Dendritic cell treated with granulocyte-macrophage colony-stimulating factor and Interleukin-4, amounts not matched to agents 40 ng/mL and 50 ng/mL, for 4 days (primary cell): ENCODE data around the gene MBNL2.
A peak's percentile ranks its signal among the peaks of the same experiment; 100 is the strongest.

Experiments used
- H3K27ac Mint-ChIP-seq: one replicate; pipeline ENCODE4 v1.8.0; 2022; ENCODE audit warnings: mild to moderate bottlenecking, mixed read lengths
- H3K27me3 Mint-ChIP-seq: one replicate; pipeline ENCODE4 v1.8.0; 2022; ENCODE audit warnings: mild to moderate bottlenecking, mixed read lengths
- H3K36me3 Mint-ChIP-seq: one replicate; pipeline ENCODE4 v1.8.0; 2022; ENCODE audit warnings: low read depth, mixed read lengths
- H3K4me1 Mint-ChIP-seq: one replicate; pipeline ENCODE4 v1.8.0; 2022; ENCODE audit warnings: low read depth, mixed read lengths
- H3K4me3 Mint-ChIP-seq: one replicate; pipeline ENCODE4 v1.8.0; 2022; ENCODE audit warnings: mild to moderate bottlenecking, moderate library complexity, mixed read lengths
- H3K9me3 Mint-ChIP-seq: one replicate; pipeline ENCODE4 v1.8.0; 2022; ENCODE audit warnings: mixed read lengths
- intact Hi-C: fragments of 100-400 bp; cut with micrococcal nuclease; formaldehyde crosslinking; loops from one replicate; pipeline ENCODE4 v1.15.0; 2022

Gene MBNL2

GRCh38 chr13:97435323-97435722 is 213.2 kb downstream of the MBNL2 start:
- Mint-ChIP-seq H3K4me1 (peaks cover 34% of the 10 kb centered on the region), H3K36me3 (peaks cover 33% of the 10 kb centered on the region), H3K4me3 (peak overlapping the region; percentile 88), H3K27me3 (no peaks in the 10 kb centered on the region), H3K27ac (peak overlapping the region; percentile 96), H3K9me3 (no peaks in the 10 kb centered on the region)
- intact Hi-C loops, result loop anchor here (10.0 kb wide), 1 partner anchor 369 kb away; no protein-coding TSS in a partner anchor

- H3K36me3 Mint-ChIP-seq, result peaks cover 33% of the 10 kb centered on the region
- no peaks in the 10 kb centered on the region for H3K27me3 Mint-ChIP-seq
- intact Hi-C loops, result loop anchor here (10.0 kb wide), 1 partner anchor 369 kb away; no protein-coding TSS in a partner anchor
- H3K4me3 Mint-ChIP-seq, result peak overlapping the region; percentile 88
- H3K4me1 Mint-ChIP-seq, result peaks cover 32% of the 10 kb centered on the region
- peak overlapping the region; percentile 96 for H3K27ac Mint-ChIP-seq
- no peaks in the 10 kb centered on the region for H3K9me3 Mint-ChIP-seq
Measured at GRCh38 chr13:97435794-97436193, 213.7 kb downstream of the MBNL2 start.

- no peak overlapping the region for H3K4me3 Mint-ChIP-seq
- H3K27ac Mint-ChIP-seq, result no peak overlapping the region
- no peaks in the 10 kb centered on the region for H3K9me3 Mint-ChIP-seq
- no peaks in the 10 kb centered on the region for H3K27me3 Mint-ChIP-seq
- H3K36me3 Mint-ChIP-seq, result peaks cover 33% of the 10 kb centered on the region
- peaks cover 22% of the 10 kb centered on the region for H3K4me1 Mint-ChIP-seq
- intact Hi-C loops, result loop anchor here (10.0 kb wide), 1 partner anchor 368 kb away; no protein-coding TSS in a partner anchor
Measured at GRCh38 chr13:97436845-97437244, 214.7 kb downstream of the MBNL2 start.

- Mint-ChIP-seq H3K27me3 (no peaks in the 10 kb centered on the region), H3K27ac (no peak overlapping the region), H3K9me3 (no peaks in the 10 kb centered on the region), H3K4me3 (no peak overlapping the region), H3K4me1 (peaks cover 15% of the 10 kb centered on the region), H3K36me3 (peaks cover 34% of the 10 kb centered on the region)
- intact Hi-C loops, result loop anchor here (10.0 kb wide), 1 partner anchor 367 kb away; no protein-coding TSS in a partner anchor
Measured at GRCh38 chr13:97437729-97438128, 215.6 kb downstream of the MBNL2 start.

DNA sequence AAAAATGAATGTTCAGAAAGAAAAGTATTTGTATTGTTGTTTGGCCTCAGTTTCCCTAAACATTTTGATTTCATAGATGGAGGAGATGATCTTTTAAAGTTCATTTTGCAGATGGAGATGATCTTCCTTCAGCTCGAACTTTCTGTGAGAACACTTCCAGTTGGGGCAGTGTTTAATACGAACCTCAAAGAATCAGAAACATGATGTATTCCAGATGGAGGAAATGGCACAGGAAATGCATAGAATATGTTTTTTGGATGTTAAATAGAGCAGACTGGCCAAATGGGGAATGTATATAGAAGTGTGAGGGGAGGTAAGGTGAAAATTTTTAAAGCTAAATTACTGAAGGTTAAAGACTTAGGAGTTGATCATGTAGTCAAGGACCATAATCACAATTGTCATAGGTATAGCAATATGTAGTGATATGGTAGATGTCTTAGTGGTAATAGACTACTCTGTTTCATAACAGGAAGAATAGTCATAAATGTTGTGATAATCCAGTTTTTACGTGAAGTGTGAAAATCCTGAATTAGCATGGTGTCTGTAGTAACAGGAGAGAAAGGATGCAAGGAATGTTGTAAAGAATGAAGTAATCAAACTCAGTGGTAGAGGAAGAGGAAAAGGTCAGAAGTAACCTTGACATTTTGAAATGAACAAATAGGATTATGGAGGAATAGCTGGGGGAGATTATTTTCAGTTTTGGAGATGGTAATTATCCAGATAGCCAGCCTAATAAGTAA is 216.9 kb downstream of the MBNL2 start:
- Mint-ChIP-seq H3K27me3 (no peaks in the 10 kb centered on the region), H3K4me1 (peaks cover 14% of the 10 kb centered on the region), H3K36me3 (peaks cover 28% of the 10 kb centered on the region), H3K4me3 (no peak overlapping the region), H3K27ac (no peak overlapping the region), H3K9me3 (no peaks in the 10 kb centered on the region)
- intact Hi-C loops, result loop anchor here (10.0 kb wide), 1 partner anchor 366 kb away; no protein-coding TSS in a partner anchor

- Mint-ChIP-seq H3K4me3 (no peak overlapping the region), H3K27ac (no peak overlapping the region), H3K9me3 (no peaks in the 10 kb centered on the region), H3K27me3 (no peaks in the 10 kb centered on the region), H3K4me1 (peaks cover 21% of the 10 kb centered on the region), H3K36me3 (peaks cover 26% of the 10 kb centered on the region)
- intact Hi-C loops, result loop anchor here (10.0 kb wide), 1 partner anchor 124 kb away; no protein-coding TSS in a partner anchor
Measured at GRCh38 chr13:97440598-97441170, 218.6 kb downstream of the MBNL2 start.

GRCh38 chr13:97441368-97441767 is 219.2 kb downstream of the MBNL2 start:
- H3K27me3 Mint-ChIP-seq, result no peaks in the 10 kb centered on the region
- H3K4me1 Mint-ChIP-seq, result peaks cover 21% of the 10 kb centered on the region
- no peak overlapping the region for H3K4me3 Mint-ChIP-seq
- no peak overlapping the region for H3K27ac Mint-ChIP-seq
- H3K36me3 Mint-ChIP-seq, result peaks cover 26% of the 10 kb centered on the region
- intact Hi-C loops, result loop anchor here (10.0 kb wide), 1 partner anchor 123 kb away; no protein-coding TSS in a partner anchor
- no peaks in the 10 kb centered on the region for H3K9me3 Mint-ChIP-seq
